Mesendoderm (in vitro differentiated cells): ENCODE results near the gene TACR1.

Source experiments
- DNase-seq: peaks from one replicate; pipeline ENCODE4 v3.0.0; 2013
- H2AK5ac ChIP-seq: 2 replicates; pipeline ENCODE4 v1.6.1; 2013; ENCODE audit warnings: low read length, inconsistent platforms
- H2BK120ac ChIP-seq: 2 replicates; pipeline ENCODE4 v1.6.1; 2013; ENCODE audit warnings: low read depth, mild to moderate bottlenecking, low read length, moderate library complexity, mixed read lengths
- H2BK15ac ChIP-seq: replicated peaks from 2 replicates; pipeline ENCODE4 v1.6.1; 2013; ENCODE audit warnings: low read depth, mild to moderate bottlenecking, moderate library complexity
- H2BK5ac ChIP-seq: 2 replicates; pipeline ENCODE4 v1.6.1; 2013; ENCODE audit warnings: low read length, inconsistent platforms
- H3K18ac ChIP-seq: 2 replicates; pipeline ENCODE4 v1.6.1; 2013; ENCODE audit warnings: mild to moderate bottlenecking, low read length, mixed read lengths
- H3K23ac ChIP-seq: one replicate; pipeline ENCODE4 v1.6.1; 2013; ENCODE audit warnings: low read length
- H3K27ac ChIP-seq: 2 replicates; pipeline ENCODE4 v1.5.1; 2013; ENCODE audit warnings: low read depth, mild to moderate bottlenecking, inconsistent platforms, low read length, moderate library complexity
- H3K27me3 ChIP-seq: 2 replicates; pipeline ENCODE4 v1.6.1; 2013; ENCODE audit warnings: low read length, control low read depth, mild to moderate bottlenecking, inconsistent platforms; ENCODE audit not compliant: insufficient read depth, poor library complexity
- H3K36me3 ChIP-seq: 2 replicates; pipeline ENCODE4 v1.6.1; 2013; ENCODE audit warnings: low read length, inconsistent platforms; ENCODE audit not compliant: control insufficient read depth, insufficient read depth
- H3K4ac ChIP-seq: one replicate; pipeline ENCODE4 v1.6.1; 2013; ENCODE audit warnings: low read depth, mild to moderate bottlenecking, low read length, moderate library complexity
- H3K4me1 ChIP-seq: 2 replicates; pipeline ENCODE4 v1.6.1; 2013; ENCODE audit warnings: low read depth, low read length, inconsistent platforms; ENCODE audit not compliant: control insufficient read depth
- H3K4me2 ChIP-seq: 2 replicates; pipeline ENCODE4 v1.6.1; 2013; ENCODE audit warnings: low read length
- H3K4me3 ChIP-seq: 2 replicates; pipeline ENCODE4 v1.5.1; 2013; ENCODE audit warnings: mild to moderate bottlenecking, low read length
- H3K56ac ChIP-seq: one replicate; pipeline ENCODE4 v1.6.1; 2013; ENCODE audit warnings: low read length
- H3K79me1 ChIP-seq: 2 replicates; pipeline ENCODE4 v1.6.1; 2013; ENCODE audit warnings: low read length, inconsistent platforms
- H3K79me2 ChIP-seq: 2 replicates; pipeline ENCODE4 v1.6.1; 2013; ENCODE audit warnings: mild to moderate bottlenecking, low read length; ENCODE audit not compliant: control insufficient read depth, insufficient read depth
- H3K9ac ChIP-seq: 2 replicates; pipeline ENCODE4 v1.6.1; 2013; ENCODE audit warnings: low read length, inconsistent platforms
- H4K5ac ChIP-seq: one replicate; pipeline ENCODE4 v1.6.1; 2013; ENCODE audit warnings: low read length
- H4K8ac ChIP-seq: one replicate; pipeline ENCODE4 v1.6.1; 2013; ENCODE audit warnings: low read depth, mild to moderate bottlenecking, control low read depth, low read length, moderate library complexity
- WGBS: extraction: QIAGEN DNeasy Blood & Tissue Kit; methylation state at CpG from one replicate; pipeline ENCODE4 v1.1.7; 2013; ENCODE audit warnings: low lambda C conversion rate, missing lambda C conversion rate; ENCODE audit not compliant: insufficient coverage; ENCODE audit errors: extremely low coverage; 5-methylcytosine and 5-hydroxymethylcytosine counted together

Gene TACR1

GRCh38 chr2:75192496-75192895, 6.8 kb downstream of the TACR1 start:
- WGBS = no CpG with 5 or more reads among the region's 1 CpG
- Histone ChIP-seq H4K5ac (no peak overlapping the region), H3K4me1 (no peaks in the 10 kb centered on the region), H3K36me3 (no peaks in the 10 kb centered on the region), H3K18ac (no peak overlapping the region), H2BK5ac (no peak overlapping the region), H2BK15ac (no peak overlapping the region), H2AK5ac (no peak overlapping the region), H3K27ac (no peak overlapping the region), H3K27me3 (peaks cover 2% of the 10 kb centered on the region), H2BK120ac (no peak overlapping the region), H3K4me2 (no peak overlapping the region), H4K8ac (no peak overlapping the region), H3K4ac (no peak overlapping the region), H3K79me2 (no peaks in the 10 kb centered on the region), H3K4me3 (no peak overlapping the region), H3K56ac (no peak overlapping the region), H3K9ac (no peak overlapping the region), H3K79me1 (no peaks in the 10 kb centered on the region), H3K23ac (no peak overlapping the region)
- no peak for DNase-seq

- no peaks in the 10 kb centered on the region for H3K79me1 ChIP-seq
- H3K4me3 ChIP-seq = no peak overlapping the region
- H3K27me3 ChIP-seq = peaks cover 2% of the 10 kb centered on the region
- no peak overlapping the region for H3K56ac ChIP-seq
- H2AK5ac ChIP-seq = no peak overlapping the region
- H2BK120ac ChIP-seq = no peak overlapping the region
- no peak overlapping the region for H2BK15ac ChIP-seq
- H3K4ac ChIP-seq = no peak overlapping the region
- H3K36me3 ChIP-seq = no peaks in the 10 kb centered on the region
- no peak overlapping the region for H2BK5ac ChIP-seq
- no CpG with 5 or more reads among the region's 3 CpGs for WGBS
- H3K27ac ChIP-seq = no peak overlapping the region
- no peaks in the 10 kb centered on the region for H3K79me2 ChIP-seq
- H4K5ac ChIP-seq = no peak overlapping the region
- no peak overlapping the region for H3K4me2 ChIP-seq
- no peak overlapping the region for H3K23ac ChIP-seq
- no peak overlapping the region for H4K8ac ChIP-seq
- no peaks in the 10 kb centered on the region for H3K4me1 ChIP-seq
- no peak overlapping the region for H3K9ac ChIP-seq
- no peak overlapping the region for H3K18ac ChIP-seq
- DNase-seq = no peak
Measured at GRCh38 chr2:75190271-75190990, 8.9 kb downstream of the TACR1 start.

- Histone ChIP-seq H3K4me2 (no peak overlapping the region), H3K79me2 (no peaks in the 10 kb centered on the region), H3K4me3 (no peak overlapping the region), H2BK120ac (no peak overlapping the region), H4K8ac (no peak overlapping the region), H3K23ac (no peak overlapping the region), H3K18ac (no peak overlapping the region), H4K5ac (no peak overlapping the region), H2BK5ac (no peak overlapping the region), H3K56ac (no peak overlapping the region), H2AK5ac (no peak overlapping the region), H3K27me3 (peaks cover 2% of the 10 kb centered on the region), H3K4me1 (no peaks in the 10 kb centered on the region), H3K9ac (no peak overlapping the region), H2BK15ac (no peak overlapping the region), H3K27ac (no peak overlapping the region), H3K4ac (no peak overlapping the region), H3K36me3 (no peaks in the 10 kb centered on the region), H3K79me1 (no peaks in the 10 kb centered on the region)
- no peak for DNase-seq
- WGBS = no CpG with 5 or more reads among the region's 1 CpG
Measured at GRCh38 chr2:75186821-75187220, 12.5 kb downstream of the TACR1 start.

- no peak overlapping the region for H2BK120ac ChIP-seq
- no CpG with 5 or more reads among the region's 3 CpGs for WGBS
- no peaks in the 10 kb centered on the region for H3K36me3 ChIP-seq
- no peak overlapping the region for H4K8ac ChIP-seq
- no peak overlapping the region for H2AK5ac ChIP-seq
- no peaks in the 10 kb centered on the region for H3K4me1 ChIP-seq
- H3K18ac ChIP-seq = no peak overlapping the region
- H3K27ac ChIP-seq = no peak overlapping the region
- H3K4ac ChIP-seq = no peak overlapping the region
- no peaks in the 10 kb centered on the region for H3K79me2 ChIP-seq
- no peaks in the 10 kb centered on the region for H3K27me3 ChIP-seq
- no peak overlapping the region for H3K4me2 ChIP-seq
- no peak overlapping the region for H3K4me3 ChIP-seq
- no peak for DNase-seq
- no peak overlapping the region for H3K9ac ChIP-seq
- H2BK15ac ChIP-seq = no peak overlapping the region
- H3K56ac ChIP-seq = no peak overlapping the region
- H3K79me1 ChIP-seq = no peaks in the 10 kb centered on the region
- no peak overlapping the region for H2BK5ac ChIP-seq
- no peak overlapping the region for H4K5ac ChIP-seq
- no peak overlapping the region for H3K23ac ChIP-seq
Measured at GRCh38 chr2:75182606-75183005, 16.7 kb downstream of the TACR1 start.

GRCh38 chr2:75180476-75180875, 18.8 kb downstream of the TACR1 start:
- Histone ChIP-seq H3K27ac (no peak overlapping the region), H4K5ac (no peak overlapping the region), H3K23ac (no peak overlapping the region), H3K4me2 (no peak overlapping the region), H3K18ac (no peak overlapping the region), H3K79me2 (no peaks in the 10 kb centered on the region), H2BK15ac (no peak overlapping the region), H2AK5ac (no peak overlapping the region), H3K4me3 (no peak overlapping the region), H3K27me3 (no peaks in the 10 kb centered on the region), H4K8ac (no peak overlapping the region), H3K9ac (no peak overlapping the region), H3K36me3 (no peaks in the 10 kb centered on the region), H3K56ac (no peak overlapping the region), H3K4ac (no peak overlapping the region), H3K4me1 (no peaks in the 10 kb centered on the region), H3K79me1 (no peaks in the 10 kb centered on the region), H2BK120ac (no peak overlapping the region), H2BK5ac (no peak overlapping the region)
- no peak for DNase-seq

GRCh38 chr2:75177427-75177826, 21.9 kb downstream of the TACR1 start:
- no peak for DNase-seq
- Histone ChIP-seq H3K36me3 (no peaks in the 10 kb centered on the region), H3K27me3 (no peaks in the 10 kb centered on the region)

More at GRCh38 chr2:75177427-75177826, 21.9 kb downstream of the TACR1 start:
- H2BK120ac ChIP-seq = no peak overlapping the region
- H2BK15ac ChIP-seq = no peak overlapping the region
- H3K27ac ChIP-seq = no peak overlapping the region
- no peaks in the 10 kb centered on the region for H3K79me2 ChIP-seq
- H2BK5ac ChIP-seq = no peak overlapping the region
- H3K4ac ChIP-seq = no peak overlapping the region
- no peak overlapping the region for H4K8ac ChIP-seq
- H3K9ac ChIP-seq = no peak overlapping the region
- H3K23ac ChIP-seq = no peak overlapping the region
- no peak overlapping the region for H3K4me2 ChIP-seq
- WGBS = no CpG with 5 or more reads among the region's 2 CpGs
- H3K56ac ChIP-seq = no peak overlapping the region
- H4K5ac ChIP-seq = no peak overlapping the region
- peaks cover 9% of the 10 kb centered on the region for H3K4me1 ChIP-seq
- no peak overlapping the region for H3K4me3 ChIP-seq
- no peaks in the 10 kb centered on the region for H3K79me1 ChIP-seq
- no peak overlapping the region for H3K18ac ChIP-seq
- H2AK5ac ChIP-seq = no peak overlapping the region
